ENCODE measurements around the gene C10orf53. TPM values are rescaled to one million over a fixed set of nuclear protein-coding genes. Genes with fewer than 3 reads are reported as not detected.

The C10orf53 gene
- total and polyA plus RNA-seq, 10 of the 15 experiments (the other 5 are each of a cell fraction or from before 2014, with no cell fraction given), result not detected

- no peak for TF ChIP-seq CBFB (IDR thresholded peaks at IDR 0.05; ENCODE audit: low read depth)
- TF ChIP-seq TCF12 (IDR thresholded peaks at IDR 0.05; ENCODE audit: low read depth, low read length), result no peak
- no peak for TF ChIP-seq BMI1 (IDR thresholded peaks at IDR 0.05; ENCODE audit: borderline replicate concordance)
These were observed 37.1 kb upstream of the C10orf53 start (continued) for GRCh38 chr10:49642311-49642710.

GRCh38 chr10:49643241-49644034 lies 36.0 kb upstream of the C10orf53 start:
- Histone ChIP-seq H3K4me2 (ENCODE audit: control insufficient read depth, insufficient read depth) (no peak overlapping the region), H3K27me3 (replicated peaks in 1 of 2; ENCODE audit: control insufficient read depth in 2 of 2, insufficient read depth in 2 of 2, low read length in 1 of 2) (no peaks in the 10 kb centered on the region; a peak in 1 of 4 replicates), H3K4me3 (no peak overlapping the region), H3K79me2 (ENCODE audit: control insufficient read depth, insufficient read depth, low read length) (no peaks in the 10 kb centered on the region), H3K9me3 (replicated peaks; ENCODE audit: control insufficient read depth, insufficient read depth, low read length) (no peaks in the 10 kb centered on the region), H3K4me1 (ENCODE audit: control insufficient read depth, insufficient read depth, low read length) (no peaks in the 10 kb centered on the region), H4K20me1 (ENCODE audit: control insufficient read depth, insufficient read depth) (no peaks in the 10 kb centered on the region), H3K36me3 (ENCODE audit: control insufficient read depth in 2 of 2, insufficient read depth in 2 of 2, low read length in 1 of 2) (no peaks in the 10 kb centered on the region), H3K9ac (ENCODE audit: control insufficient read depth, insufficient read depth, low read length) (no peak overlapping the region), H2AFZ (ENCODE audit: control insufficient read depth, low read depth, low read length) (no peak overlapping the region), H3K27ac (ENCODE audit: control insufficient read depth, insufficient read depth) (no peak overlapping the region)
- ATAC-seq, result no peak
- ChIA-PET SMC1A (ENCODE audit: uncharacterized antibody, unreplicated experiment) (no interaction called here), RAD21 (ENCODE audit: unreplicated experiment) (no interaction called here), CTCF (no interaction called here), POLR2A (no interaction called here)
- WGBS (ENCODE audit: insufficient coverage, insufficient replicate concordance, low lambda C conversion rate, missing lambda C conversion rate), result 2% methylated on average over 5 of the region's 5 CpGs
- intact Hi-C loops (cut with micrococcal nuclease; ENCODE audit: unreplicated experiment) (no loop called here), in situ Hi-C loops (cut with MboI) (no loop called here)
- no peak for DNase-seq (ENCODE audit: low read depth, low spot score)
- no TSS peak for BruUV-seq (replicated peaks)
- FAIRE-seq, result no peak
- TF ChIP-seq MAX (IDR thresholded peaks at IDR 0.05; ENCODE audit: low read depth, low read length) (no peak), POU2F2 (IDR thresholded peaks at IDR 0.05; ENCODE audit: borderline replicate concordance, low read depth, low read length) (no peak), CREM (IDR thresholded peaks at IDR 0.05; ENCODE audit: low read depth) (no peak), ZNF207 (IDR thresholded peaks at IDR 0.05; ENCODE audit: borderline replicate concordance) (no peak), MYC (IDR thresholded peaks at IDR 0.05; ENCODE audit: insufficient read depth, insufficient read length, insufficient replicate concordance, low read length, severe bottlenecking) (no peak), CUX1 (IDR thresholded peaks at IDR 0.05; ENCODE audit: insufficient replicate concordance, low read depth, low read length) (no peak), TCF12 (IDR thresholded peaks at IDR 0.05; ENCODE audit: low read depth, low read length) (no peak), NBN (IDR thresholded peaks at IDR 0.05) (no peak), ZNF274 (IDR thresholded peaks at IDR 0.05; ENCODE audit: insufficient read depth, insufficient read length) (no peak), CREB1 (IDR thresholded peaks at IDR 0.05; ENCODE audit: low read depth) (no peak), SUPT20H (IDR thresholded peaks at IDR 0.05; ENCODE audit: borderline replicate concordance, control insufficient read depth, low read depth, low read length) (no peak), PAX8 (IDR thresholded peaks at IDR 0.05) (no peak), TBL1XR1 (IDR thresholded peaks at IDR 0.05; ENCODE audit: low read depth, low read length) (no peak)
- TF ChIP-seq, protein P1, sequence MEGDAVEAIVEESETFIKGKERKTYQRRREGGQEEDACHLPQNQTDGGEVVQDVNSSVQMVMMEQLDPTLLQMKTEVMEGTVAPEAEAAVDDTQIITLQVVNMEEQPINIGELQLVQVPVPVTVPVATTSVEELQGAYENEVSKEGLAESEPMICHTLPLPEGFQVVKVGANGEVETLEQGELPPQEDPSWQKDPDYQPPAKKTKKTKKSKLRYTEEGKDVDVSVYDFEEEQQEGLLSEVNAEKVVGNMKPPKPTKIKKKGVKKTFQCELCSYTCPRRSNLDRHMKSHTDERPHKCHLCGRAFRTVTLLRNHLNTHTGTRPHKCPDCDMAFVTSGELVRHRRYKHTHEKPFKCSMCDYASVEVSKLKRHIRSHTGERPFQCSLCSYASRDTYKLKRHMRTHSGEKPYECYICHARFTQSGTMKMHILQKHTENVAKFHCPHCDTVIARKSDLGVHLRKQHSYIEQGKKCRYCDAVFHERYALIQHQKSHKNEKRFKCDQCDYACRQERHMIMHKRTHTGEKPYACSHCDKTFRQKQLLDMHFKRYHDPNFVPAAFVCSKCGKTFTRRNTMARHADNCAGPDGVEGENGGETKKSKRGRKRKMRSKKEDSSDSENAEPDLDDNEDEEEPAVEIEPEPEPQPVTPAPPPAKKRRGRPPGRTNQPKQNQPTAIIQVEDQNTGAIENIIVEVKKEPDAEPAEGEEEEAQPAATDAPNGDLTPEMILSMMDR (IDR thresholded peaks at IDR 0.05 in 2 of 3, conservative IDR thresholded peaks at IDR 0.05 in 1 of 3; ENCODE audit: control insufficient read depth in 2 of 3, extremely low read depth in 1 of 3, insufficient read depth in 1 of 3, low read depth in 3 of 3, low read length in 3 of 3), result no peak

Data from GM12878 (cell line).